MM.1S (cell line): ENCODE measurements around the gene MTFR1L.

ENCODE experiments used
- DNase-seq: peaks from one replicate; pipeline ENCODE4 v3.0.0-alpha.2; 2015
- H2AFZ ChIP-seq: fragments of 300-600 bp; sonication (generic); 2 replicates; pipeline ENCODE4 v1.6.0; 2016; ENCODE audit warnings: antibody characterized with exemption, low read length
- H3F3A ChIP-seq: fragments of 300-600 bp; sonication (generic); 2 replicates; pipeline ENCODE4 v1.6.1; 2016; ENCODE audit warnings: mild to moderate bottlenecking, antibody characterized with exemption, low read length, moderate library complexity, mixed read lengths; ENCODE audit not compliant: insufficient read depth
- H3K27ac ChIP-seq: fragments of 300-600 bp; sonication (generic); 2 replicates; pipeline ENCODE4 v1.5.1; 2016; ENCODE audit warnings: mild to moderate bottlenecking, low read length
- H3K27me3 ChIP-seq: fragments of 300-600 bp; sonication (generic); replicated peaks from 2 replicates; pipeline ENCODE4 v1.6.0; 2016; ENCODE audit warnings: low read length; ENCODE audit not compliant: insufficient read depth
- H3K36me3 ChIP-seq: fragments of 300-600 bp; sonication (generic); replicated peaks from 2 replicates; pipeline ENCODE4 v1.6.1; 2016; ENCODE audit warnings: mild to moderate bottlenecking, low read length, mixed read lengths; ENCODE audit not compliant: insufficient read depth
- H3K4me1 ChIP-seq: fragments of 300-600 bp; sonication (generic); 2 replicates; pipeline ENCODE4 v1.6.1; 2016; ENCODE audit warnings: low read length, mixed read lengths
- H3K4me2 ChIP-seq: fragments of 300-600 bp; sonication (generic); 2 replicates; pipeline ENCODE4 v1.6.0; 2016; ENCODE audit warnings: low read depth, low read length
- H3K4me3 ChIP-seq: fragments of 300-600 bp; sonication (generic); 2 replicates; pipeline ENCODE4 v1.5.1; 2016; ENCODE audit warnings: low read length, mixed read lengths
- H3K79me2 ChIP-seq: fragments of 300-600 bp; sonication (generic); 2 replicates; pipeline ENCODE4 v1.6.1; 2016; ENCODE audit warnings: mixed run types, low read length, mixed read lengths
- H3K9ac ChIP-seq: fragments of 300-600 bp; sonication (generic); 2 replicates; pipeline ENCODE4 v1.6.1; 2016; ENCODE audit warnings: low read length, mixed read lengths
- H3K9me2 ChIP-seq: fragments of 300-600 bp; sonication (generic); replicated peaks from 2 replicates; pipeline ENCODE4 v1.6.1; 2016; ENCODE audit warnings: mild to moderate bottlenecking, low read length, mixed read lengths; ENCODE audit not compliant: insufficient read depth
- H3K9me3 ChIP-seq: fragments of 300-600 bp; sonication (generic); replicated peaks from 2 replicates; pipeline ENCODE4 v1.6.1; 2016; ENCODE audit warnings: mild to moderate bottlenecking, low read length, mixed read lengths; ENCODE audit not compliant: insufficient read depth
- H4K20me1 ChIP-seq: fragments of 300-600 bp; sonication (generic); 2 replicates; pipeline ENCODE4 v1.6.1; 2016; ENCODE audit warnings: mild to moderate bottlenecking, low read length, moderate library complexity, mixed read lengths; ENCODE audit not compliant: insufficient read depth
- EZH2 ChIP-seq: fragments of 300-600 bp; sonication (generic); optimal IDR thresholded peaks from 2 replicates; pipeline ENCODE3; 2017; ENCODE audit warnings: low read depth, mild to moderate bottlenecking, antibody characterized with exemption, low read length, mixed read lengths
- EZH2phosphoT487 ChIP-seq: fragments of 300-600 bp; sonication (generic); IDR thresholded peaks from 2 replicates; pipeline ENCODE4 v1.6.1; 2018; ENCODE audit warnings: antibody characterized with exemption, low read length
- TF ChIP-seq, protein P1 (sequence below): fragments of 300-600 bp; sonication (generic); IDR thresholded peaks from 2 replicates; pipeline ENCODE4 v1.5.1; 2016; ENCODE audit warnings: antibody characterized with exemption, low read length, mixed read lengths

The MTFR1L gene

DNA sequence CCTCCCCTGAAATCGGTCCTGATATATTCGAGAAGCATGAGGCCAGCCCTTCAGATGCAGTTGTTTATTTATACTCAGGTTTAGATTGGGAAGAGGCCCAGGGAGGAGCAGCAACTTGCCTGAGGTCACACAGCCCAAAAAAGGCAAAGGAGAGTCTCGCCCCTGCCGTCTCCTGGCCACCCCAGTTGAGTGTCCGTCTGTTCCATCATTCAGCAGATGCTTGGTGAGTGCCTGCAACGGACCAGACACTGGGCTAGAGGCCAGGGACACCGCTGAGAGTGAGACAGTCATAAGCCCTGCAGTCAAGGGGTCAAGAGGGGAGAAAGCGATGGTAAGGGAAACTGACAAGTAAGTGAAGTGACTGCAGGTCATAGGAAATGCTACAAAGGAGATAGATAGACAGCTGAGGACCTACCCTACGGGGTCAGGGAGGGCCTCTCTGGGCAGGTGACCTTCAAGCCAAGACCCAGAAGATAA is 35.1 kb upstream of the MTFR1L start:
- Histone ChIP-seq H3K4me2 (no peak overlapping the region), H3K9me3 (no peaks in the 10 kb centered on the region), H3K79me2 (no peaks in the 10 kb centered on the region), H3F3A (no peaks in the 10 kb centered on the region), H3K36me3 (no peaks in the 10 kb centered on the region), H3K27ac (no peak overlapping the region), H3K4me1 (0 out of 2 replicates have a peak, but pooled peaks cover 6% of the 10 kb centered on the region), H3K4me3 (no peak overlapping the region), H2AFZ (no peak overlapping the region), H4K20me1 (no peaks in the 10 kb centered on the region), H3K9ac (no peak overlapping the region), H3K9me2 (no peaks in the 10 kb centered on the region), H3K27me3 (no peaks in the 10 kb centered on the region)
- TF ChIP-seq, protein P1, sequence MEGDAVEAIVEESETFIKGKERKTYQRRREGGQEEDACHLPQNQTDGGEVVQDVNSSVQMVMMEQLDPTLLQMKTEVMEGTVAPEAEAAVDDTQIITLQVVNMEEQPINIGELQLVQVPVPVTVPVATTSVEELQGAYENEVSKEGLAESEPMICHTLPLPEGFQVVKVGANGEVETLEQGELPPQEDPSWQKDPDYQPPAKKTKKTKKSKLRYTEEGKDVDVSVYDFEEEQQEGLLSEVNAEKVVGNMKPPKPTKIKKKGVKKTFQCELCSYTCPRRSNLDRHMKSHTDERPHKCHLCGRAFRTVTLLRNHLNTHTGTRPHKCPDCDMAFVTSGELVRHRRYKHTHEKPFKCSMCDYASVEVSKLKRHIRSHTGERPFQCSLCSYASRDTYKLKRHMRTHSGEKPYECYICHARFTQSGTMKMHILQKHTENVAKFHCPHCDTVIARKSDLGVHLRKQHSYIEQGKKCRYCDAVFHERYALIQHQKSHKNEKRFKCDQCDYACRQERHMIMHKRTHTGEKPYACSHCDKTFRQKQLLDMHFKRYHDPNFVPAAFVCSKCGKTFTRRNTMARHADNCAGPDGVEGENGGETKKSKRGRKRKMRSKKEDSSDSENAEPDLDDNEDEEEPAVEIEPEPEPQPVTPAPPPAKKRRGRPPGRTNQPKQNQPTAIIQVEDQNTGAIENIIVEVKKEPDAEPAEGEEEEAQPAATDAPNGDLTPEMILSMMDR, result no peak
- TF ChIP-seq EZH2 (no peak), EZH2phosphoT487 (no peak)
- no peak for DNase-seq

DNA sequence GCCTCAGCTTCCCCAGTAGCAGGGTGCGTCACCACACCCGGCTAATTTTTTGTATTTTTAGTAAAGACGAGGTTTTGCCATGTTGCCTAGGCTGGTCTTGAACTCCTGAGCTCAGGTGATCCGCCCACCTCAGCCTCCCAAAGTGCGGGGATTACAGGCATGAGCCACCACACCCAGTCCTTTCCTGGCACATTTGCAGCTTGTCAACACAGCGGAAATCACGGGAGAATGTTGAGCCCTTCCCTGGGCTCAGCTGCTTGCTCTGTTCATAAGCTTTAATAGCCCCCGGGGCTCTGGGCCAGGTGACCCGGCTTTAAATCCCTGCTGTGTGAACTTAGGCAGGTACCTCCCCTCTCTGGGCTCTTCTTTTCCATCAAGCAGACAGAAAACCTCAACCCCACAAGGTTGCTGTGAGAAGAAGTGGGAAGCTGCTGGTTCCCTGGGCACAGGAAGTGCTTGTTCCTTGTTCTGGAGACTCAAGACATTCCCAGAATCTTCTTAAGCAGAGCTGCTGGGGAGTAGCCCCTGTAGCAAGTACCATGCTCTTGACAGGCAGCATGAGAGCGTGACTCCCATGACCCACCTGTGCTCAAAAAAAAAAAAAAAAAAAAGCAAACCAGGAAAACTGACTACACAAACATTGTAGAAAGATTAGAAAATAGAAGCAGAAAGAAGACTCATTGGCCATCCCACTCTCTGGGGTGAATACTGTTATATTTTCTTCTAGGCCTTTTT is 34.3 kb upstream of the MTFR1L start:
- Histone ChIP-seq H3K4me2 (no peak overlapping the region), H3K4me1 (0 out of 2 replicates have a peak, but pooled peaks cover 6% of the 10 kb centered on the region), H2AFZ (no peak overlapping the region), H3F3A (no peaks in the 10 kb centered on the region), H3K36me3 (no peaks in the 10 kb centered on the region), H3K27me3 (no peaks in the 10 kb centered on the region), H3K9me3 (no peaks in the 10 kb centered on the region), H3K9me2 (no peaks in the 10 kb centered on the region), H3K4me3 (no peak overlapping the region), H3K79me2 (no peaks in the 10 kb centered on the region), H3K27ac (no peak overlapping the region), H3K9ac (no peak overlapping the region), H4K20me1 (no peaks in the 10 kb centered on the region)
- TF ChIP-seq EZH2phosphoT487 (no peak), EZH2 (no peak)
- TF ChIP-seq, protein P1, result no peak
- no peak for DNase-seq

DNA sequence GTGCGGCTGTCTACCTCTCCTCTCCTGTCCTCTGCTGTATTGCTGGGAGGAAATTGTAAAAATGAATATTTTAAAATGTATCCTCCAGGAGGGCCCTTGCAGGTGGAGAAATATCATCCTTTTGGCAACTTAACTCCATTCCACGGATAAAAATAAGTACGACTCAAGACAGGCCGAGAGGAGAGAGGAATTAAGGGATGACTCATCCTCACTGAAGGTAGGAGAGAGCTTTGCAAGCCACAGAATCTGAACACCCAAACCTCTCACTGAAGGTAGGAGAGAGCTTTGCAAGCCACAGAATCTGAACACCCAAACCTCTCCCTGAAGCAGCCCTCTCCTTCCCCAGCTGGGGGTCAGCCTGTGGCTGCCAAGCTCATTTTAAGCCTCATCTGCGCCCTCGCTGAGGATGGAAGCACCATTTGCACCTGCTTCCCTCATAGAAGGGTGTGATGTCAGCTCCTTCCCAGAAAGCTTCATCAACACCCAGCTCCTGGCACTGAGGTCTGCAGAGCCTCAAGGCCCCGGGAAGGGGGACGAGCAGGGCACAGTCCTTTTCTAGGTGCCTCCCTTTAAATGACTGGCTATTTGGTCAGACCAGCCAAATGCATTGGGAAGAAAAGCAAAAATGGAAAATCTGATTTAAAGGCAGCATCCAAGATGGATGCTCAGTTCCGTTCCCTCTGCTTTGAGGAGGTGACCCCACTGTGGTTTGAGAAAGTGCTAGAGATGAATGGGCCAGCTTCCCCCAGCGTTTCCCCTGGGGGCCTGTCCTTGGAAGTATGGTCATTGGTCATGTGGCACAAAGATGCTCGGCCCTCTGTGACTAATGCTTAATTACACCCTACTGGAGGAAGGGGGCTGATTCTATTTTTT is 32.6 kb upstream of the MTFR1L start:
- Histone ChIP-seq H2AFZ (no peak overlapping the region), H3K27me3 (no peaks in the 10 kb centered on the region), H3K36me3 (no peaks in the 10 kb centered on the region), H3K4me2 (no peak overlapping the region), H3K4me1 (0 out of 2 replicates have a peak, but pooled peaks cover 6% of the 10 kb centered on the region), H3K27ac (no peak overlapping the region), H3K9ac (no peak overlapping the region), H3K4me3 (no peak overlapping the region), H4K20me1 (no peaks in the 10 kb centered on the region), H3K79me2 (no peaks in the 10 kb centered on the region), H3F3A (no peaks in the 10 kb centered on the region), H3K9me2 (no peaks in the 10 kb centered on the region), H3K9me3 (no peaks in the 10 kb centered on the region)
- TF ChIP-seq EZH2phosphoT487 (no peak), EZH2 (no peak)
- TF ChIP-seq, protein P1, result no peak
- DNase-seq, result no peak
